HL-60 (cell line): ENCODE measurements around the gene MAP1A.

Experiments
- CTCF ChIP-seq: IDR thresholded peaks from one replicate; pipeline ENCODE4 v1.5.1; 2011; ENCODE audit warnings: low read length, control low read depth, inconsistent platforms; ENCODE audit not compliant: insufficient read depth
- GABPA ChIP-seq: IDR thresholded peaks from 2 replicates; pipeline ENCODE4 v1.6.1; 2012; ENCODE audit warnings: low read depth
- POLR2AphosphoS5 ChIP-seq: IDR thresholded peaks from 2 replicates; pipeline ENCODE4 v1.6.1; 2012; ENCODE audit warnings: low read depth
- REST ChIP-seq: IDR thresholded peaks from 2 replicates; pipeline ENCODE4 v1.6.1; 2012; ENCODE audit warnings: low read depth; ENCODE audit not compliant: insufficient replicate concordance
- SPI1 ChIP-seq: IDR thresholded peaks from 2 replicates; pipeline ENCODE4 v1.6.1; 2012; ENCODE audit warnings: low read depth, mild to moderate bottlenecking, borderline replicate concordance

GRCh38 chr15:43473885-43474284, 43.5 kb upstream of the MAP1A start:
- TF ChIP-seq CTCF (no peak), REST (no peak), POLR2AphosphoS5 (no peak), SPI1 (no peak), GABPA (no peak)
